Liver (tissue), 9 donors: Measurements from ENCODE around the gene SLC13A2. TPM values are rescaled to one million over a fixed set of nuclear protein-coding genes. Genes with fewer than 3 reads are reported as not detected.

Experiments used
- DNase-seq: peaks from one replicate; pipeline ENCODE4 v3.0.0-alpha.2; 2017; ENCODE audit warnings: low spot score
- H3K27ac ChIP-seq, 2 donors: one replicate each; pipeline ENCODE4 v1.7.0; 2013; ENCODE audit warnings: inconsistent platforms in 2 of 2, low read length in 2 of 2, control low read depth in 1 of 2, low read depth in 1 of 2, mild to moderate bottlenecking in 1 of 2
- H3K27me3 ChIP-seq, 4 donors: one replicate each; pipeline versions ENCODE4 v1.6.1 to v1.7.0; 2013; ENCODE audit warnings: low read length in 3 of 4, inconsistent platforms in 1 of 4, mild to moderate bottlenecking in 1 of 4, moderate library complexity in 1 of 4; ENCODE audit not compliant: control insufficient read depth in 4 of 4, insufficient read depth in 4 of 4
- H3K36me3 ChIP-seq, 4 donors: one replicate each; pipeline versions ENCODE4 v1.6.1 to v1.7.0; 2013; ENCODE audit warnings: low read length in 3 of 4, mild to moderate bottlenecking in 3 of 4, low read depth in 1 of 4, moderate library complexity in 1 of 4; ENCODE audit not compliant: control insufficient read depth in 4 of 4, insufficient read depth in 3 of 4
- H3K4me1 ChIP-seq, 4 donors: one replicate each; pipeline versions ENCODE4 v1.6.1 to v1.7.0; 2013; ENCODE audit warnings: low read length in 3 of 4, mild to moderate bottlenecking in 3 of 4, moderate library complexity in 1 of 4; ENCODE audit not compliant: control insufficient read depth in 4 of 4, insufficient read depth in 4 of 4
- H3K4me3 ChIP-seq, 3 donors: one replicate each; pipeline versions ENCODE4 v1.6.1 to v1.7.0; 2013; ENCODE audit warnings: low read length in 3 of 3, control low read depth in 1 of 3, low read depth in 1 of 3, mild to moderate bottlenecking in 1 of 3
- H3K9ac ChIP-seq, 2 donors: one replicate each; pipeline ENCODE4 v1.7.0; 2013; ENCODE audit warnings: low read length in 2 of 2, mild to moderate bottlenecking in 2 of 2, moderate library complexity in 2 of 2, control low read depth in 1 of 2, low read depth in 1 of 2
- H3K9me3 ChIP-seq, 4 donors: one replicate each; pipeline versions ENCODE4 v1.6.1 to v1.7.0; 2013; ENCODE audit warnings: low read length in 3 of 4; ENCODE audit not compliant: control insufficient read depth in 4 of 4
- EGR1 ChIP-seq, 2 donors: IDR thresholded peaks; 2 replicates each; pipeline ENCODE4 v1.6.1; 2016 to 2018; ENCODE audit warnings: antibody characterized with exemption in 2 of 2, low read depth in 2 of 2
- FOXA1 ChIP-seq: IDR thresholded peaks from 2 replicates; pipeline ENCODE4 v1.6.1; 2016; ENCODE audit warnings: antibody characterized with exemption
- FOXA2 ChIP-seq: IDR thresholded peaks from 2 replicates; pipeline ENCODE4 v1.6.1; 2016; ENCODE audit warnings: antibody characterized with exemption
- GABPA ChIP-seq, 2 donors: IDR thresholded peaks in 1 of 2; conservative IDR thresholded peaks in 1 of 2; 2 replicates each; pipeline ENCODE4 v1.6.1; 2016; ENCODE audit warnings: antibody characterized with exemption in 2 of 2, mild to moderate bottlenecking in 1 of 2, moderate library complexity in 1 of 2
- HNF4A ChIP-seq, 2 donors: conservative IDR thresholded peaks; 2 replicates each; pipeline ENCODE4 v1.6.1; 2016; ENCODE audit warnings: antibody characterized with exemption in 2 of 2, mild to moderate bottlenecking in 2 of 2
- HNF4G ChIP-seq: IDR thresholded peaks from 2 replicates; pipeline ENCODE4 v1.6.1; 2016; ENCODE audit warnings: antibody characterized with exemption
- JUND ChIP-seq, 2 donors: IDR thresholded peaks; 2 replicates each; pipeline ENCODE4 v1.6.1; 2016; ENCODE audit warnings: antibody characterized with exemption in 2 of 2
- RXRA ChIP-seq, 2 donors: IDR thresholded peaks; 2 replicates each; pipeline ENCODE4 v1.6.1; 2017 to 2018; ENCODE audit warnings: antibody characterized with exemption in 2 of 2, mild to moderate bottlenecking in 1 of 2
- SP1 ChIP-seq: IDR thresholded peaks from 2 replicates; pipeline ENCODE4 v1.6.1; 2018; ENCODE audit warnings: antibody characterized with exemption, mild to moderate bottlenecking
- TAF1 ChIP-seq: conservative IDR thresholded peaks from 2 replicates; pipeline ENCODE4 v1.6.1; 2016; ENCODE audit warnings: antibody characterized with exemption, mild to moderate bottlenecking
- YY1 ChIP-seq: IDR thresholded peaks from 2 replicates; pipeline ENCODE4 v1.6.1; 2016; ENCODE audit warnings: antibody characterized with exemption, mild to moderate bottlenecking
- WGBS: extraction: QIAGEN DNeasy Blood & Tissue Kit; methylation state at CpG from one replicate; pipeline ENCODE4 v1.1.7; 2013; 5-methylcytosine and 5-hydroxymethylcytosine counted together
- polyA plus RNA-seq, 2 donors: library from polyadenylated mRNA; stranded (reverse) in 1 of 2; unstranded in 1 of 2; fragments of 200-250 nt in 1 of 2; fragments of >200 nt in 1 of 2; fragmentation: Nextera tagmentation in 1 of 2; extraction: Ambion mirVana in 1 of 2; gene quantifications; one replicate each; pipeline versions ENCODE4 v1.2.1 to v1.2.3, GENCODE V29; 2013 to 2015
- total RNA-seq, 2 donors: library from RNA; depleted of rRNA; stranded (reverse); fragments of >200 nt; gene quantifications; one replicate each; pipeline ENCODE4 v1.2.3, GENCODE V29; 2014
- TF ChIP-seq, protein P1 (sequence below): fragments of 150-350 bp; IDR thresholded peaks from 2 replicates; pipeline ENCODE4 v1.5.1; 2017; ENCODE audit warnings: improper control_type of control experiment, low read depth, low read length; ENCODE audit not compliant: missing input control
- TF ChIP-seq, protein P2 (sequence below): IDR thresholded peaks from 2 replicates; pipeline ENCODE4 v1.6.1; 2016; ENCODE audit warnings: antibody characterized with exemption, mild to moderate bottlenecking
- TF ChIP-seq, protein P3 (sequence below): IDR thresholded peaks from 2 replicates; pipeline ENCODE4 v1.6.1; 2016; ENCODE audit warnings: antibody characterized with exemption
- TF ChIP-seq, protein P4 (sequence below): IDR thresholded peaks from 2 replicates; pipeline ENCODE4 v1.6.1; 2016; ENCODE audit warnings: antibody characterized with exemption
- TF ChIP-seq, protein P5 (sequence below): IDR thresholded peaks from 2 replicates; pipeline ENCODE4 v1.6.1; 2016; ENCODE audit warnings: antibody characterized with exemption
- donor health status: healthy.
- donor health status: healthy.
- donor health status: healthy.
- donor health status: healthy.
- donor health status: healthy.

SLC13A2 gene
- total and polyA plus RNA-seq, 4 donors, result 0.10 to 0.52 (median 0.36) TPM

DNA sequence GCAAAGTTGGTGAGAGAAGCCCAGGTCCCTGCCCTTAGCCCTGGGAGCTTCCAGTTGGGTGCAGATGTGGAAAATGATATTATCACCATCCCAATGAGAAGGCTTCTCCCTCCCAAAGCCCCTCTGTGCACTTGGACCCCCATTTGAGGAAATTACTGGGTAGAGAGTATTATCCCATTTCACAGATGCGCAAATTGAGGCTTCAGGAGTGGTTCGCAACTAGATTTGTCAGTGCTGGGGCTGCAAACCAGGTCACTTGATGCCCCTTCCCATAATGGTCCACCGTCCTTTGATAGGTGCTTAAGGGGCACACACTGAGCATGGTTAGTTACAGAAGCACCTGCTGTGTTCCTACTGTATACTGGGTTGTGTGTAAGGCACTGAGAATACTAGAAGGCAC, 18.4 kb downstream of the SLC13A2 start:
- no peak for TF ChIP-seq FOXA1
- TF ChIP-seq JUND (IDR thresholded peaks at IDR 0.05), result no peak
- TF ChIP-seq YY1, result no peak
- no peak for TF ChIP-seq HNF4G
- no peak for TF ChIP-seq RXRA (IDR thresholded peaks at IDR 0.05)
- TF ChIP-seq GABPA (IDR thresholded peaks at IDR 0.05 in 1 of 2, conservative IDR thresholded peaks at IDR 0.05 in 1 of 2), result no peak
- TF ChIP-seq, protein P1, sequence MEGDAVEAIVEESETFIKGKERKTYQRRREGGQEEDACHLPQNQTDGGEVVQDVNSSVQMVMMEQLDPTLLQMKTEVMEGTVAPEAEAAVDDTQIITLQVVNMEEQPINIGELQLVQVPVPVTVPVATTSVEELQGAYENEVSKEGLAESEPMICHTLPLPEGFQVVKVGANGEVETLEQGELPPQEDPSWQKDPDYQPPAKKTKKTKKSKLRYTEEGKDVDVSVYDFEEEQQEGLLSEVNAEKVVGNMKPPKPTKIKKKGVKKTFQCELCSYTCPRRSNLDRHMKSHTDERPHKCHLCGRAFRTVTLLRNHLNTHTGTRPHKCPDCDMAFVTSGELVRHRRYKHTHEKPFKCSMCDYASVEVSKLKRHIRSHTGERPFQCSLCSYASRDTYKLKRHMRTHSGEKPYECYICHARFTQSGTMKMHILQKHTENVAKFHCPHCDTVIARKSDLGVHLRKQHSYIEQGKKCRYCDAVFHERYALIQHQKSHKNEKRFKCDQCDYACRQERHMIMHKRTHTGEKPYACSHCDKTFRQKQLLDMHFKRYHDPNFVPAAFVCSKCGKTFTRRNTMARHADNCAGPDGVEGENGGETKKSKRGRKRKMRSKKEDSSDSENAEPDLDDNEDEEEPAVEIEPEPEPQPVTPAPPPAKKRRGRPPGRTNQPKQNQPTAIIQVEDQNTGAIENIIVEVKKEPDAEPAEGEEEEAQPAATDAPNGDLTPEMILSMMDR, result no peak
- TF ChIP-seq HNF4A (conservative IDR thresholded peaks at IDR 0.05), result no peak
- TF ChIP-seq, protein P2, sequence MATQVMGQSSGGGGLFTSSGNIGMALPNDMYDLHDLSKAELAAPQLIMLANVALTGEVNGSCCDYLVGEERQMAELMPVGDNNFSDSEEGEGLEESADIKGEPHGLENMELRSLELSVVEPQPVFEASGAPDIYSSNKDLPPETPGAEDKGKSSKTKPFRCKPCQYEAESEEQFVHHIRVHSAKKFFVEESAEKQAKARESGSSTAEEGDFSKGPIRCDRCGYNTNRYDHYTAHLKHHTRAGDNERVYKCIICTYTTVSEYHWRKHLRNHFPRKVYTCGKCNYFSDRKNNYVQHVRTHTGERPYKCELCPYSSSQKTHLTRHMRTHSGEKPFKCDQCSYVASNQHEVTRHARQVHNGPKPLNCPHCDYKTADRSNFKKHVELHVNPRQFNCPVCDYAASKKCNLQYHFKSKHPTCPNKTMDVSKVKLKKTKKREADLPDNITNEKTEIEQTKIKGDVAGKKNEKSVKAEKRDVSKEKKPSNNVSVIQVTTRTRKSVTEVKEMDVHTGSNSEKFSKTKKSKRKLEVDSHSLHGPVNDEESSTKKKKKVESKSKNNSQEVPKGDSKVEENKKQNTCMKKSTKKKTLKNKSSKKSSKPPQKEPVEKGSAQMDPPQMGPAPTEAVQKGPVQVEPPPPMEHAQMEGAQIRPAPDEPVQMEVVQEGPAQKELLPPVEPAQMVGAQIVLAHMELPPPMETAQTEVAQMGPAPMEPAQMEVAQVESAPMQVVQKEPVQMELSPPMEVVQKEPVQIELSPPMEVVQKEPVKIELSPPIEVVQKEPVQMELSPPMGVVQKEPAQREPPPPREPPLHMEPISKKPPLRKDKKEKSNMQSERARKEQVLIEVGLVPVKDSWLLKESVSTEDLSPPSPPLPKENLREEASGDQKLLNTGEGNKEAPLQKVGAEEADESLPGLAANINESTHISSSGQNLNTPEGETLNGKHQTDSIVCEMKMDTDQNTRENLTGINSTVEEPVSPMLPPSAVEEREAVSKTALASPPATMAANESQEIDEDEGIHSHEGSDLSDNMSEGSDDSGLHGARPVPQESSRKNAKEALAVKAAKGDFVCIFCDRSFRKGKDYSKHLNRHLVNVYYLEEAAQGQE, result no peak
- TF ChIP-seq, protein P3, sequence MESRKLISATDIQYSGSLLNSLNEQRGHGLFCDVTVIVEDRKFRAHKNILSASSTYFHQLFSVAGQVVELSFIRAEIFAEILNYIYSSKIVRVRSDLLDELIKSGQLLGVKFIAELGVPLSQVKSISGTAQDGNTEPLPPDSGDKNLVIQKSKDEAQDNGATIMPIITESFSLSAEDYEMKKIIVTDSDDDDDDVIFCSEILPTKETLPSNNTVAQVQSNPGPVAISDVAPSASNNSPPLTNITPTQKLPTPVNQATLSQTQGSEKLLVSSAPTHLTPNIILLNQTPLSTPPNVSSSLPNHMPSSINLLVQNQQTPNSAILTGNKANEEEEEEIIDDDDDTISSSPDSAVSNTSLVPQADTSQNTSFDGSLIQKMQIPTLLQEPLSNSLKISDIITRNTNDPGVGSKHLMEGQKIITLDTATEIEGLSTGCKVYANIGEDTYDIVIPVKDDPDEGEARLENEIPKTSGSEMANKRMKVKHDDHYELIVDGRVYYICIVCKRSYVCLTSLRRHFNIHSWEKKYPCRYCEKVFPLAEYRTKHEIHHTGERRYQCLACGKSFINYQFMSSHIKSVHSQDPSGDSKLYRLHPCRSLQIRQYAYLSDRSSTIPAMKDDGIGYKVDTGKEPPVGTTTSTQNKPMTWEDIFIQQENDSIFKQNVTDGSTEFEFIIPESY, result no peak
- TF ChIP-seq EGR1 (IDR thresholded peaks at IDR 0.05; ENCODE audit: low read depth in 2 of 2), result no peak
- no peak for TF ChIP-seq FOXA2
- TF ChIP-seq, protein P4, sequence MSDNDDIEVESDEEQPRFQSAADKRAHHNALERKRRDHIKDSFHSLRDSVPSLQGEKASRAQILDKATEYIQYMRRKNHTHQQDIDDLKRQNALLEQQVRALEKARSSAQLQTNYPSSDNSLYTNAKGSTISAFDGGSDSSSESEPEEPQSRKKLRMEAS, result no peak
- no peak for DNase-seq
- WGBS, result 96% methylated on average over 3 of the region's 3 CpGs
- Histone ChIP-seq H3K9ac (no peak overlapping the region), H3K4me1 (peaks cover 14 to 25% (median 22%) of the 10 kb centered on the region in 4 donors), H3K4me3 (no peak overlapping the region), H3K36me3 (no peaks in the 10 kb centered on the region), H3K9me3 (no peaks in the 10 kb centered on the region), H3K27ac (no peak overlapping the region), H3K27me3 (no peaks in the 10 kb centered on the region)

DNA sequence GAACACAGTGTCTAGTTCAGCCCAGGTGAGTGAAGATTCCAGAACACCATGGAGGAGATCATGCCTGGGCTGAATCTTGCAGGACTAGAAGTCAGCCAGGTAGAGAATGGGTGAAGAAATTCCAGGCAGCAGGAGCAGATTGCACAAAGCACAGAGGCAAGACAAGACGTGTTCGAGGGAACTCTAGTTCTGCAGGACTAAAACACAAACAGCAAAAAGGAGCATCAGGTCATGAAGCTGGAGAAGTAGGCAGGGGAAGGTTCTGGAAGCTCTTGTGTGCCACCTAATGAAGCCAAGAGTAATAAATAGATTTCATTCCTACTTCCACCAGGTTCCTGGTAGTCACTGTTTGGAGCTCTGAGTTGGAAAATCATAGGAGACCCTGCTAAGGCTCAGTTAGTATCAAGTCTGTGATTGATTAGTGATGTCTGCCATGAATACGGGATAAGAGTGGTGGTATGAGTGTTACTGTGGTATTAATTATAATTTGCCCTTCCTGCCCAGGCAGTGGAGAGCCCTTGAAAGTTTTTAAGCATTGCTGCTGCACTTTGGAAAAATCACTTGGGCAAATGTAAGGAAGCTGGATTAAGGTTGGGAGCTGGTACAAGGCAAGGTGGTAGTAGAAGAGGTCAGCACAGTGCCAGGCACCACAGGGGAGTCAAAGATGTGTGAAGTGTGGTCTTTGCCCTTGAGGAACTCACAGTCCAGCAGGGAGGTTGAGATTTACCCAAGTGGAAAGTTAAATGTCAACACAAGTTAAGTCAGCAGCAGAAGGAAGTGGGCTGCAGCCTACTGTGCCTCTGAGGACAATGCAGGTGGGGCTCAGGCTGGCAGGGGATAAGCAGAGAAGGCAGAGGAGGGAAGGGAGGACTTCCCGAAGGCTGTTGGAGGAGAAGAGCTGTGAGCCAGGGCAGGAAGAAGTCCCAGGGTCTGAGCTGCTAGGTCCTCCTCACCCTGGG, 19.2 kb downstream of the SLC13A2 start:
- Histone ChIP-seq H3K9ac (no peak overlapping the region), H3K27ac (no peak overlapping the region), H3K36me3 (no peaks in the 10 kb centered on the region), H3K27me3 (no peaks in the 10 kb centered on the region), H3K4me1 (peaks cover 12 to 21% (median 18%) of the 10 kb centered on the region in 4 donors), H3K4me3 (no peak overlapping the region), H3K9me3 (no peaks in the 10 kb centered on the region)
- no peak for DNase-seq
- 77% methylated on average over 4 of the region's 4 CpGs for WGBS
- no peak for TF ChIP-seq EGR1 (IDR thresholded peaks at IDR 0.05; ENCODE audit: low read depth in 2 of 2)
- no peak for TF ChIP-seq HNF4G
- TF ChIP-seq, protein P3, result no peak
- TF ChIP-seq, protein P4, result no peak
- no peak for TF ChIP-seq JUND (IDR thresholded peaks at IDR 0.05)
- no peak for TF ChIP-seq SP1
- no peak for TF ChIP-seq FOXA1
- no peak for TF ChIP-seq RXRA (IDR thresholded peaks at IDR 0.05)
- TF ChIP-seq, protein P1, result no peak
- TF ChIP-seq FOXA2, result no peak
- no peak for TF ChIP-seq TAF1
- TF ChIP-seq, protein P5, sequence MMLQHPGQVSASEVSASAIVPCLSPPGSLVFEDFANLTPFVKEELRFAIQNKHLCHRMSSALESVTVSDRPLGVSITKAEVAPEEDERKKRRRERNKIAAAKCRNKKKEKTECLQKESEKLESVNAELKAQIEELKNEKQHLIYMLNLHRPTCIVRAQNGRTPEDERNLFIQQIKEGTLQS, result no peak
